Measurements from ENCODE around the gene MARK3. TPM values are rescaled to one million over a fixed set of nuclear protein-coding genes. Genes with fewer than 3 reads are reported as not detected.

Gene MARK3
- total and polyA plus RNA-seq, 2 of the 13 experiments (the other 11 are each of a cell fraction or from before 2014, with no cell fraction given) = 47.7 to 56.6 TPM

DNA sequence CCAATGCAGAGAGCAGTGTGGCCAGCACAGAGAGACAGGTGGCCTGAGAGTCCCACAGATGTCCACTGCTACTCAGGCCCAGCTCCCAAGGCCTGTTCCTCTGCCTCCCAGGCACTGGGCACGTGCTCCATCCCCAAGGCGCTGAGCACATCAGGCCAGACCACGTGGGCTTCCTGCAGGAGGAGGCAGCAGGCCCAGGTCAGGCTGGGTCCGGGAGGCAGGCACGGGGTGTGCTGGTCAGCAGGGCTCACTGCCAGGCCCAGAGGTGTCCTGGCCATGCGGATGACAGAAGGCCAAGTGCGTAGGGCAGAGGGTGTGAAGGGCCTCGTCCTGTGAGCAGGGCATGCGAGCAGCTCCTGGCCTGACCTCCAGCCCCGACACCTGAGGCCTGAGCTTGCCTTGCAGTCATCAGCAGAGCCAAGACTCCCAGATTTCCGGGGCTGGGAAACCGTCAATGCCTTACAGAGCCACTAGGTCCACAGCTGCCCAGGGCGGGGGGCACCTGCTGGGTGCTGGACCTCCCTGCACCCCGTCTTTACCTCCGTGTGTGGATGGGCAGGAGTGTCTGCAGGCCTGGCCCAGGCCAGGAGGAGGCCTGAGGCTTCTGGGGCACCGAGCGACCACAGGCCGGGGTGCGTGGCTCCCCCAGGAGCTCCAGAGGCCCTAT, 158.6 kb downstream of the MARK3 start (continued):
- no peak for TF ChIP-seq ZNF24 (IDR thresholded peaks at IDR 0.05)
- no peak for TF ChIP-seq CBFB (CRISPR knock-in tag; IDR thresholded peaks at IDR 0.05)
- no peak for TF ChIP-seq ZNF615 (CRISPR knock-in tag; IDR thresholded peaks at IDR 0.05; ENCODE audit: borderline replicate concordance)
- no peak for TF ChIP-seq ZNF572 (CRISPR knock-in tag; IDR thresholded peaks at IDR 0.05)
- TF ChIP-seq, protein P1, sequence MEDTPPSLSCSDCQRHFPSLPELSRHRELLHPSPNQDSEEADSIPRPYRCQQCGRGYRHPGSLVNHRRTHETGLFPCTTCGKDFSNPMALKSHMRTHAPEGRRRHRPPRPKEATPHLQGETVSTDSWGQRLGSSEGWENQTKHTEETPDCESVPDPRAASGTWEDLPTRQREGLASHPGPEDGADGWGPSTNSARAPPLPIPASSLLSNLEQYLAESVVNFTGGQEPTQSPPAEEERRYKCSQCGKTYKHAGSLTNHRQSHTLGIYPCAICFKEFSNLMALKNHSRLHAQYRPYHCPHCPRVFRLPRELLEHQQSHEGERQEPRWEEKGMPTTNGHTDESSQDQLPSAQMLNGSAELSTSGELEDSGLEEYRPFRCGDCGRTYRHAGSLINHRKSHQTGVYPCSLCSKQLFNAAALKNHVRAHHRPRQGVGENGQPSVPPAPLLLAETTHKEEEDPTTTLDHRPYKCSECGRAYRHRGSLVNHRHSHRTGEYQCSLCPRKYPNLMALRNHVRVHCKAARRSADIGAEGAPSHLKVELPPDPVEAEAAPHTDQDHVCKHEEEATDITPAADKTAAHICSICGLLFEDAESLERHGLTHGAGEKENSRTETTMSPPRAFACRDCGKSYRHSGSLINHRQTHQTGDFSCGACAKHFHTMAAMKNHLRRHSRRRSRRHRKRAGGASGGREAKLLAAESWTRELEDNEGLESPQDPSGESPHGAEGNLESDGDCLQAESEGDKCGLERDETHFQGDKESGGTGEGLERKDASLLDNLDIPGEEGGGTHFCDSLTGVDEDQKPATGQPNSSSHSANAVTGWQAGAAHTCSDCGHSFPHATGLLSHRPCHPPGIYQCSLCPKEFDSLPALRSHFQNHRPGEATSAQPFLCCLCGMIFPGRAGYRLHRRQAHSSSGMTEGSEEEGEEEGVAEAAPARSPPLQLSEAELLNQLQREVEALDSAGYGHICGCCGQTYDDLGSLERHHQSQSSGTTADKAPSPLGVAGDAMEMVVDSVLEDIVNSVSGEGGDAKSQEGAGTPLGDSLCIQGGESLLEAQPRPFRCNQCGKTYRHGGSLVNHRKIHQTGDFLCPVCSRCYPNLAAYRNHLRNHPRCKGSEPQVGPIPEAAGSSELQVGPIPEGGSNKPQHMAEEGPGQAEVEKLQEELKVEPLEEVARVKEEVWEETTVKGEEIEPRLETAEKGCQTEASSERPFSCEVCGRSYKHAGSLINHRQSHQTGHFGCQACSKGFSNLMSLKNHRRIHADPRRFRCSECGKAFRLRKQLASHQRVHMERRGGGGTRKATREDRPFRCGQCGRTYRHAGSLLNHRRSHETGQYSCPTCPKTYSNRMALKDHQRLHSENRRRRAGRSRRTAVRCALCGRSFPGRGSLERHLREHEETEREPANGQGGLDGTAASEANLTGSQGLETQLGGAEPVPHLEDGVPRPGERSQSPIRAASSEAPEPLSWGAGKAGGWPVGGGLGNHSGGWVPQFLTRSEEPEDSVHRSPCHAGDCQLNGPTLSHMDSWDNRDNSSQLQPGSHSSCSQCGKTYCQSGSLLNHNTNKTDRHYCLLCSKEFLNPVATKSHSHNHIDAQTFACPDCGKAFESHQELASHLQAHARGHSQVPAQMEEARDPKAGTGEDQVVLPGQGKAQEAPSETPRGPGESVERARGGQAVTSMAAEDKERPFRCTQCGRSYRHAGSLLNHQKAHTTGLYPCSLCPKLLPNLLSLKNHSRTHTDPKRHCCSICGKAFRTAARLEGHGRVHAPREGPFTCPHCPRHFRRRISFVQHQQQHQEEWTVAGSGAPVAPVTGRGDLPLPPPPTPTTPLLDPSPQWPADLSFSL (CRISPR knock-in tag; IDR thresholded peaks at IDR 0.05) = no peak
- TF ChIP-seq PTBP1 (IDR thresholded peaks at IDR 0.05; ENCODE audit: low read depth, low read length, poor library complexity, severe bottlenecking) = no peak
- TF ChIP-seq, protein P2, sequence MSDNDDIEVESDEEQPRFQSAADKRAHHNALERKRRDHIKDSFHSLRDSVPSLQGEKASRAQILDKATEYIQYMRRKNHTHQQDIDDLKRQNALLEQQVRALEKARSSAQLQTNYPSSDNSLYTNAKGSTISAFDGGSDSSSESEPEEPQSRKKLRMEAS (IDR thresholded peaks at IDR 0.05) = peak; percentile 89
- TF ChIP-seq, protein P3, sequence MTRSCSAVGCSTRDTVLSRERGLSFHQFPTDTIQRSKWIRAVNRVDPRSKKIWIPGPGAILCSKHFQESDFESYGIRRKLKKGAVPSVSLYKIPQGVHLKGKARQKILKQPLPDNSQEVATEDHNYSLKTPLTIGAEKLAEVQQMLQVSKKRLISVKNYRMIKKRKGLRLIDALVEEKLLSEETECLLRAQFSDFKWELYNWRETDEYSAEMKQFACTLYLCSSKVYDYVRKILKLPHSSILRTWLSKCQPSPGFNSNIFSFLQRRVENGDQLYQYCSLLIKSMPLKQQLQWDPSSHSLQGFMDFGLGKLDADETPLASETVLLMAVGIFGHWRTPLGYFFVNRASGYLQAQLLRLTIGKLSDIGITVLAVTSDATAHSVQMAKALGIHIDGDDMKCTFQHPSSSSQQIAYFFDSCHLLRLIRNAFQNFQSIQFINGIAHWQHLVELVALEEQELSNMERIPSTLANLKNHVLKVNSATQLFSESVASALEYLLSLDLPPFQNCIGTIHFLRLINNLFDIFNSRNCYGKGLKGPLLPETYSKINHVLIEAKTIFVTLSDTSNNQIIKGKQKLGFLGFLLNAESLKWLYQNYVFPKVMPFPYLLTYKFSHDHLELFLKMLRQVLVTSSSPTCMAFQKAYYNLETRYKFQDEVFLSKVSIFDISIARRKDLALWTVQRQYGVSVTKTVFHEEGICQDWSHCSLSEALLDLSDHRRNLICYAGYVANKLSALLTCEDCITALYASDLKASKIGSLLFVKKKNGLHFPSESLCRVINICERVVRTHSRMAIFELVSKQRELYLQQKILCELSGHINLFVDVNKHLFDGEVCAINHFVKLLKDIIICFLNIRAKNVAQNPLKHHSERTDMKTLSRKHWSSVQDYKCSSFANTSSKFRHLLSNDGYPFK (CRISPR knock-in tag; IDR thresholded peaks at IDR 0.05; ENCODE audit: borderline replicate concordance) = no peak
- TF ChIP-seq, protein P4, sequence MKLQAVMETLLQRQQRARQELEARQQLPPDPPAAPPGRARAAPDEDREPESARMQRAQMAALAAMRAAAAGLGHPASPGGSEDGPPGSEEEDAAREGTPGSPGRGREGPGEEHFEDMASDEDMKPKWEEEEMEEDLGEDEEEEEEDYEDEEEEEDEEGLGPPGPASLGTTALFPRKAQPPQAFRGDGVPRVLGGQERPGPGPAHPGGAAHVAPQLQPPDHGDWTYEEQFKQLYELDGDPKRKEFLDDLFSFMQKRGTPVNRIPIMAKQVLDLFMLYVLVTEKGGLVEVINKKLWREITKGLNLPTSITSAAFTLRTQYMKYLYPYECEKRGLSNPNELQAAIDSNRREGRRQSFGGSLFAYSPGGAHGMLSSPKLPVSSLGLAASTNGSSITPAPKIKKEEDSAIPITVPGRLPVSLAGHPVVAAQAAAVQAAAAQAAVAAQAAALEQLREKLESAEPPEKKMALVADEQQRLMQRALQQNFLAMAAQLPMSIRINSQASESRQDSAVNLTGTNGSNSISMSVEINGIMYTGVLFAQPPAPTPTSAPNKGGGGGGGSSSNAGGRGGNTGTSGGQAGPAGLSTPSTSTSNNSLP (IDR thresholded peaks at IDR 0.05; ENCODE audit: low read depth, low read length) = no peak
- 0 out of 2 replicates have a peak, but pooled peaks have one; percentile 13 for TF ChIP-seq ZBTB38 (CRISPR knock-in tag; IDR thresholded peaks at IDR 0.05)
- no peak for TF ChIP-seq HOXA9 (CRISPR knock-in tag; IDR thresholded peaks at IDR 0.05; ENCODE audit: borderline replicate concordance)
- no peak for TF ChIP-seq ZNF768 (CRISPR knock-in tag; IDR thresholded peaks at IDR 0.05)
- TF ChIP-seq ZNF557 (CRISPR knock-in tag; IDR thresholded peaks at IDR 0.05) = no peak
- no peak for TF ChIP-seq HNRNPH1 (optimal IDR thresholded peaks at IDR 0.05; ENCODE audit: low read depth, low read length)
- TF ChIP-seq ZFY (CRISPR knock-in tag; IDR thresholded peaks at IDR 0.05) = peak; percentile 80
